ENCODE results near the gene LYPD6B. TPM values are rescaled to one million over a fixed set of nuclear protein-coding genes. Genes with fewer than 3 reads are reported as not detected.

Gene LYPD6B
- total RNA-seq, 1 donor from 2014 or later, result not detected

DNA sequence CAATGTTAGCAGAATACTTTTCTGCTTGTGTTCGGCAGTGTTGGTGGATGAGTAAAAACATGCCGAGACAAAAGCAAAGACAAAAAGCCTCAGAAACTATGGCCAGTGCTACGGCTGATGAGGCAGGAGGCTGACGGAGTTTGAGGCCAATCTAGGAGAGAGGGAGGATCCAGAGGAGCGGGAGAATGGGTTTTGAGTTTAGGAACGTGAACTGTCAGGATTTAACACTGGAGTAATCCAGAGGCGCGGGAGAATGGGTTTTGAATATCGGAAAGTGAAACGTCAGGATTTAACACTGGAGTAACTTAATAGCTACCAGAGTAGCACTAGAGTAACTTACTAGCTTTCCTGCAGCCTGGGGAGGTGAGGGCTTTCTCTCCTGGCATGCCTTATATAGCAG is 37.4 kb downstream of the LYPD6B start:
- no peak for DNase-seq (ENCODE audit: low read depth in 2 of 2)

DNA sequence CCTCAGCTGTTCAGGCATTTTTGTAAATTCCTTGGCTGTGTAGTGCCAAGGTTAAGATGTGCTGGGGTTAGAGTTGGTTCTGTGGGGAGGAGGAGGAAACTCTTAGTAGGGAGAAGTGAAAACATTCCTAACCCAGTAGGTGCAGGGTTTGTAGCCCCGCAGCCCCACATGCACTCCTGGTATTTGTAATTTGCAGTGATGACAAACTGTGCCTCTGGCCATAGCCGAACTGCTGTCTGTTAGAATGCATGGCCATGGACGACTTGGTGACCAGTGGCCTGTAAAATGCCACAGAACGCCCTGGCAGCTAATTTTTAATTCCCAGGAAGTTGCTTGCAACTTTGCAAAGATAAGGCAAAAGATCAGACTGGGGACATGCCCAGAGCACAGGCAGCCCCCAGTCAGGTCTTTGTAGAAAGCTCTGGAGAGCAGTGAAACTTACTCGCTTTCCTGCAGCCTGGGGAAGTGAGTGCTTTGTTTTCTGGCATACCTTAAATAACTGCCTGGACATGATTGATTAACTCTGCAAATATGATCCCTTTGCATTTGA is 38.4 kb downstream of the LYPD6B start:
- no peak for DNase-seq (ENCODE audit: low read depth in 2 of 2)

DNA sequence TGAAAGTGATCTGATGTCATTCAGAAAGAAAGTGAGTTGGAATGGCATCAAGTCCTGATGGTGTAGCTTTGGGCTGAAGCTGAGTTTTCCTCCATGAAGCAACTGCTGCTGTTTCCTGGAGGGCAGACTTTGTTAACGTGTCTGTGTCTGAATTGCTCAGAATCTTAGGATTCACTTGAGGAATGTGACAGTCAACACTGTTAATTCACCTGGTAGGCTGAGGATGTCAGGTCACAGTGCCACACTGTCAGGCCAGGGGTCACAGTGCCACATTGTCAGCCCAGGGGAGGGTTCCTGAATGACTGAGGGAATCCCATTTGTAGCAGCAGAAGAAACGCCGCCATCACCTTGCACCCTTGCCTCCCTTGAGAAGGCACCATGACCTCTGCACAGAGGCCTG is 39.4 kb downstream of the LYPD6B start:
- no peak for DNase-seq (ENCODE audit: low read depth in 2 of 2)

DNA sequence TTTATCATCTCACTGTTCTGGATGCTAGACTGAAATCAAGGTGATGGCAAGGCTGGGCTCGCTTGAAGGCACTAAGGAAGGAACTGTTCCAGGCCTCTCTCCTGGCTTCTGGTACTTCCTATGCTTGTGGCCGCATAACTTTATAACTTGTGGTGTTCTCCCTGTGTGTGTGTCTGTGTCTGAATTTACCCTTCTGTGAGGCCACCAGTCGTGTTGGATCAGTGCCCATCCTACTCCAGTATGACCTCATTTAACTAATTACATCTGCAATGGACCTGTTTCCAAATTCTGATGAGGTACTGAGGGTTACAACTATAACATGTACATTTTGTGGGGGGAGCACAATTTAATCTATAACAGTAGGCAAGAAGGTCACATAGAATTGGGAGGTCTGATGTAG is 41.6 kb downstream of the LYPD6B start:
- DNase-seq (ENCODE audit: low read depth in 2 of 2), result no peak

DNA sequence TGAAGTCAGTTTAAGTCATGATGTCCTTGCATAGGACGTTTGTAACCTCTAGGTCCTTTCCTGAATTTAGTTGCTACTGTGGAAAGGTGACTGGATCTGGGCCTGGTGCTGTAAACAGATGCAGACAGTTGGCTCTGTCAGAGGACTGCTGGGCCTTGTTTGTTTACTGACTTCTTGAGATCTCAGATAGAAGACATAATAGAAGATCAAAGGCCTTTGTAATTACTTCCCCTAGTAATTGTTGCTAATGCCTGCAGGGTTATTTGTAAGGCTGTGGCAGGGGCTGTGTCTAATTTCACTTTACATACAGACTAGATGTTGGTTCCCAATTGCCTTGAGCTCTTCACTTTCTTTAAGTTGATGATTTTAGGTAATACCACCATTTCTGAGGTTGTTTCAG is 42.5 kb downstream of the LYPD6B start:
- DNase-seq (ENCODE audit: low read depth in 2 of 2), result no peak

DNA sequence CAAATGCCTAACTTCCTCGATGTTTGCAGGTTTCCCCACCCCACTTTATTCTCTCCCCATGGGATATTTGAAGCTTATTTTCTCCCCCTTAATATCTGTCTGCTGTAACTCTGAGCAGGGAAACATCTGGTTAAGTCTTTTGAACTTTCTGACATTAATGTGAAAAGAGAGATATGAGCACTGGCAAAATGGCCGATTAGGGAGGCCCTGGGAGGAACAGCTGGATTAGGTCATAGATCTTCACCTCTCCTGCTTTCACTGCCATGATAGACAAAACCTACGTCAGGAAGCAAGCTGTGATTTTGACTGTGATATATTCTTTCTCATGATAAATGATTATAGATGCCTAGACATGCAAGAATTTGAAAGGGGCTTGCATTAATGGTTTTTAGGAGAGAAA is 43.6 kb downstream of the LYPD6B start:
- DNase-seq (ENCODE audit: low read depth in 2 of 2), result no peak

DNA sequence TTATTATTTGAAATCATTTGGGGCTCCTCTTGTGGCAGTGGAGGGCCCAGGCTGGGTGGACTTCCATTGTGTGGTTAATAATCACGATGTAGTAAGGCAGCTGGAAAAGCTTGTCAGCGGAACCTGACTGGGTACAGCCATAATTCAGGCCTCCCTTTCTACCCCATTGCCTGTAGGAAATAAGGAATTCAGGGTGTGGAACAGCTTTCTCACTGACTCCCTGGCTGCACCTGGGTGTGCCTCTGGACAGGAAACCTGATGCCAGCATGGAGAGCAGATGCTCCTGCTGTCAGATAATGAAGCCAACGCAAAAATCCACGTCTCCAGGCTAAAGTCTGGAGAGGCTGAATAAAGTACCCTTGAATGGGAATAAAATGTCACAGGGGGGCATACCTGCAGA is 44.2 kb downstream of the LYPD6B start:
- DNase-seq (ENCODE audit: low read depth in 2 of 2), result no peak

DNA sequence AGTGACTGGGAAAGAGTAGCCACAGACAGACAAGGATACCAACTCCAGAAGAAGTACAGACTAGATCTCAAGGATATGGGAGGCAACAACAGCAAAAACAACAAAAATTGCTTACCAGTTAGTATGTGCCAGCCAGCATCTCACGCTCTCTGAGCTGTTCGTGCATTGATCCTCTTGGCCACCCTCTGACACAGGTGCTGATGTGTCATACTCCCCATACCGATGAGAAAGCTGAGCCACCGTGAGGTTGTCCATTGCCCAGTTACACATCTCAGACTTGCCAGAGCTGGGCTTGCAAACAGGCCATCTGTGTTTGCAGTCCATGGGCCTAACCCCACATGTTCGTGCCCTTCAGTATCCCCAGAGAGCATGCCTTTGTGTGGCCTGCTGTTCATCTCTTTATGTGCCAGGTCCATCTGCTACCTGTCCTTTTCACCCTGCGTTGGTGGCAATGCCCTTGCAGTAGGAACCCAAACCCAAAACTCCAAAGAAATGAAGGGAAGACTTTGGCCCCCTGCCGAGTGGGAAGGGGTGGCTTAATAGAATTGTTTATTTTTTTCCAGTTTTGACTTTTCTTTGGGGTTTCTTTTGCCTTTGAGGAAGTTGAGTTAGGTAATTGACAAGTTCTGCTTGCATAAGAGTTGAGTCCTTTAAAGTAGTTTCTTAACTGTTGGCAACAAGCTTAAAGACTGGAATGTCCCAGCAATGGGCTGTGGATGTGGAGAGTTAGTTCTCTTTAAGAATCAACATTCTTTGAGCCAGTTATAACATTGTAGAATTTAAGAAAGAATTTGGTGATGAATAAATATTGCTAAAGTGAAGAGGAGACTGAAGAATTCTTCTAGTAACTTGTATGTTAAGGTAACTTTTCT is 46.7 kb downstream of the LYPD6B start:
- DNase-seq (ENCODE audit: low read depth in 2 of 2), result no peak

DNA sequence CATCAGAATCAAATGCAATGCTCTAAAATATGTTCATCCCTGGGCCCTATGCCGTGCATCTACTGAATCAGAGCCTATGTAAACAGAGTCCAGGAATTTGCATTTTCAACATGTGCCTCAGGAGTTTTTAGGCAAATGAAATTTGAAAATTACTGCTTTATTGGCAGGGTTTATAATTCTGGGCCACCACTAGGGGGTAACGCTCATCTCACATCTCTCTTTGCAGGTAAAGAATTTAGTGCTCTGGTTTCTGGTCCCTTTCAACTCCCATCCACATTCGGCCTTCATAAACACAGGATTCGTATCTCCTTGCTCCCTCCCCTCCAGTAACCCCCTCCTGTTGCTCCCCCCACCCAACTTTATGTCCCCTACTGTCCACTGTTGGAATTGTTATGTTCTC is 49.3 kb downstream of the LYPD6B start:
- DNase-seq (ENCODE audit: low read depth in 2 of 2), result peak in 1 of 2 donors; percentile 2

DNA sequence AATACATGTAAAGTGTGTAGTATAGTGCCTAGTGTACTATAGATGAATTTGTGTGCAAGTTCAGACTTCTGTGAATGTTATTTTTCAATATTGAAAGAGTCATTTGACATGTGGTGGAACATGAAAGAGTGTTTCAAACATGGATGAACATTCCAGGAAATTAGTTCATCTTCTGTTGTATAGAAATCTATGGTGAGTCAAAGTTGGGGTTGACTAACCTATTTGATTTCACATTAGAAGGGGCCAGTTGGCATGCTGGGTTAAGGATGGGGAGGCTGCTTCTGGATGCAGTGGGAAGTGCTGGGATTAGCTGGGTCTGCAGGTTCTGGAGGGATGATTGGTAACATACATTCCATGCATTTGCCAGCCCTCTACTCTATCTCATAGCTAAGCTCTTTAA is 50.6 kb downstream of the LYPD6B start:
- DNase-seq (ENCODE audit: low read depth in 2 of 2), result no peak

DNA sequence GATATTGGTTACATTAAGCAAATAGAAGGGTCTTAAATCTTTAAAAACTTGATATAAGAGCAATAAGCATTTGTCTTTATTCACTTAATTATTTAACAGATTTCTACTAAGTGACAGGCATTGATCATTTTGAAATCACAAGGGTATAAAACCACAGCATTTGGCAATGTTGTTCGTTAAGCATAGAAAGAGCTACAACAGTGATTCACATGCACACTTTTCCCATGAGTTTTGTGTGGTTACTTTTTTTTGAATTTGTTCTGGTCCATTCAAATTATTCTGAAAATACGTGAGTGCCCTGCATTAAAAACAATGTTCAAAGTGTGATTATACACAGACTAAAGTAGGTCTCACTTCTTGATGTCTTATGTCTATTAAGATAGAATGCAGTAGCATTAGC is 52.2 kb downstream of the LYPD6B start:
- no peak for DNase-seq (ENCODE audit: low read depth in 2 of 2)

DNA sequence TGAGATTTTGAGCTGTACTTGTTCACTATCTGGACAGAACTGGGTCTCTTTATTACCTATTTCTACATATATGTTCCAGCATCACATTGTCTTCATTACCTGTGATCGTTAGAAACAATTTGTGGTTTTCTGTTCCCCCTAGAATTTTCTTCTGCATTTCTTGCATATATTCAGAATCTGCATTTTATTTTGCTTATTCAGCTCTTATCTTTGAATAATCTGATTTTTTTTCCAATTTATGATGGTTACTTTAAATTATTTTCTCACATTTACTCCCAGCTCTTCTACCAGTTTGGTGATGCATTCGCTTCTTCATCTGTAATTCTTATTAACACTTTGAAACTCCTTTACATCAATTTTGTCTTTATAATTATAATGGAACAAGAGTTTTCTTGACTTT is 55.1 kb downstream of the LYPD6B start:
- DNase-seq (ENCODE audit: low read depth in 2 of 2), result no peak

DNA sequence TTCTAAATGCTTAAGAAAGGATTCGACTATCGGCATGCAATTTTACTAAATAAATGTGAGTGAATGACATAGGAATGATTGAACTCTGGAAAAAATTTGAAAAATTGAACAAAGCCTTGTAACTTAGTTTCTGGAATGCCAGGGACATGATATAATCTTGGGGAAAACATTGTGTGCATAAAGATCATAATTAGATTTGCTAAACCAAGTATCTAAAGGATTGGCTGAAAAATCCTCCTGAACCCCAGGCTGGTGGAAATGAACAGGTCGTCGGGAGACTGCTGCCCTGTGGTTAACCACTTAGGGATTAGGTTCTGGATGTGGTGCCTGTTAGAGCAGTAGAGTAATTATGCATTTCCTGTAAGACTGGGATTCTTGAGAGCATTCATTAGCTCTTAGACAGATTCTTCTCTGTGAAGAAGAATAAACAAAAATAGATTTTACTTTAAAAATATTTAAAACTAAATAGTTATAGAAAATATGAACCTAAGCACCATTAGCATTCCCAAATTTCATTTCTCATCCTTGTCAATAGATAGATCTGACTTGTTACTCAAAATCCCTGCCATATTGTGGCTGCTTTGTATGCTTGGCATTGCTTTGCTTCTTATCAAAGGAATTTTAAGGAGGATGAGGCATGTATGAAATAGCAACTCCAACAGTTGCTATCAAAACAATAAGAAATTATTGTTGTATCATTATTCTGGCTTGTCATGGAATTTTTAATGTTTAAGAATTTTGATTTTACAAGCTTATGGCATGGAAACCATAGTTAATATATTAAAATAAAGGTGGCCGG is 55.9 kb downstream of the LYPD6B start:
- DNase-seq (ENCODE audit: low read depth in 2 of 2), result no peak

DNA sequence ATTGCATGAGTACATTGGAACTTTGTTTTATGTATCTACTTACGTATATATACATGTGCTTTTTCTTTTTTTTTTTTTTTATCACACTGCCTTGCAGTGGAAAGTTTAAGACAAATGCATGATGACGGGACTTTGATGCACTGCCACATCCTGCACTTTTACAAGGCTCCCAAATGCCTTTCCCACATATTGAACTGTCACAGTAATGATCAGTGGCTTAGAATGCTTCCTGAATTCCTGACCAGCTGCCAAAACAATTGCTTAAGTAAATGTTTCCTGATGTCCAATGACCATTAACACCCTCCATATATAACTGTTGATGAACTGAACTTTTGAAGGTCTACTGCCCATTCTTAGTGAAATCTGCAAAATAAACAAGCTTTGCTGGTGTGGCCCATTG is 60.2 kb downstream of the LYPD6B start:
- peak in 1 of 2 donors; percentile 1 for DNase-seq (ENCODE audit: low read depth in 2 of 2)

DNA sequence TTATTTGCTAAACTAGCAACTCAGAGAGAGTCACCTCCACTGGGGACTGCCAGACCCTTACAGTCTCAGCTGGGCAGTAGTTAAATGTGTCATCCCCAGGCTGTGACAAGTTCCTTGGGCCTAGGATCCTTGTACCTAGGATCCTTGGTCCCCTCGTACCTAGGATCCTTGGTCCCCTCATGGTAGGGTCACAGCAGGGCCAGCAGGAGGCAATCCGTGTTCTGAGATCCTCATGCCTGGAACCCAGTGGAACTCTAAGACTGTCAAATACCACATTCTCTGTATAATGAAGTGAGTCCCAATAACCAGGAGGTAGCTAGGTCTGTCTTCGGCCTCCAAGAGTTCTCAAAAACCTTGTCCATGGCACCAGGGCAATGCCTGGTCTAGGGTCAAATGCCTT is 60.8 kb downstream of the LYPD6B start:
- DNase-seq (ENCODE audit: low read depth in 2 of 2), result no peak

DNA sequence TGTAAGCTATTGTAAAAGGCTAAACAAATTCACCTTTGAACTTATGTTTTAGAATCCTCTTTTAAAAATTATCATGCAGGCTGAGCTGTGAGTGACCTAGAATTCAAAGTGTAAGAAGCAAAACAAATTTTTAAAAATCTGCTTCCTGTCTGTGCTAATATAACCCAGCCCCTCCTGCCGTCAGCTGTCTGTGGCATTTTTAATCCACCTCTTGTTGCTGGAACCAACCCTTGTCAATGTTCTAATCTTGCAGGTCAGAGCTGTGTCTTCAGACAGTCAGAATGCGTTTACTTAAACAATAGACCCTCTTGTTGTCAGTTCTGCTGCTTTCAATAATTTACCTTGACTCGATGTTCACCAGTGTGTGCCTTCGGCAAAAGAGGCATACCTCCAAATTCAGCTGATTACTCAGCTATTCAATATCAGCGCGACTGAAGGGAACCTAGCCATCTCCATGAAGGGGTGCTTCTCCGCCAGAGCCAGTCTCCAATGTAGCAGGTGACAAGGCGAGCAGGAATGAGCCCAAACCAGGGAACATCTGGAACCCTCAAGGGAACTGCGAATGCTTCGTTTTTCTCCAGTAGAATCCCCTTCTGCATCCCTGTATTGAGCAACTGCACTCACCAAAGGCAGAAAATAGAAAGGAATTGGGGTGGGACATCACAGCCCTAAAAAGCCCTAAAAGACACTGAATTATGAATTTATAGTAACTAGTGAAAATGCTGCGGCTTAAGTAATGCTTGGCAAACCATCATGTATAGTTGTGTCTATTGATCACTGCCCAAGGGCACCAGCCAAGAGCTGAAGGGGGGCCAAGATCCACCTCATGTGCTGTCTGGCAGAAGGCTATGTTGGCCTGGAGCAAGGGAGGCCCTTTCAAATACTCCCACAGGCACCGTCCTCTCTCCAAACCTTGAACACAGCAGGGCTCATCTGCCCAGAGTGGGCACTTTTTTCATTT is 62.5 kb downstream of the LYPD6B start:
- no peak for DNase-seq (ENCODE audit: low read depth in 2 of 2)

DNA sequence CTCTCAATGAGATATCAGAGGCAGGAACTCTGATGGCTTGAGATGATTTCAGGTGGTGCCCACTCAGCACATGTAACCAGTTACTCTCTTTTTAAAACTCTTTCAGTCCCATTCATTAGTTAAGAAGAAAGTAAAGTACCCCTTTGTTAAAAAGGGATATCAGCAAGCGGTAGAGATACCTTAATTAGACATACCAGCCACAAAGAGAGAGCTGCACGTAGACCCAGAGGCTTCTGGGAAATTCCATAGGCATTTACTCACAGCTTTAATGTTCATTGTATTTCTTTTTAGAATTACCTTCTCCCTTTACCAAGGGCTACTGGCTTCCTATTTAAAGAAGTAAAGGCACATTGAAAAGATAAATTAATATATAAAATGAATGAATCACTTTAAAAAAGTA is 63.3 kb downstream of the LYPD6B start:
- DNase-seq (ENCODE audit: low read depth in 2 of 2), result no peak

DNA sequence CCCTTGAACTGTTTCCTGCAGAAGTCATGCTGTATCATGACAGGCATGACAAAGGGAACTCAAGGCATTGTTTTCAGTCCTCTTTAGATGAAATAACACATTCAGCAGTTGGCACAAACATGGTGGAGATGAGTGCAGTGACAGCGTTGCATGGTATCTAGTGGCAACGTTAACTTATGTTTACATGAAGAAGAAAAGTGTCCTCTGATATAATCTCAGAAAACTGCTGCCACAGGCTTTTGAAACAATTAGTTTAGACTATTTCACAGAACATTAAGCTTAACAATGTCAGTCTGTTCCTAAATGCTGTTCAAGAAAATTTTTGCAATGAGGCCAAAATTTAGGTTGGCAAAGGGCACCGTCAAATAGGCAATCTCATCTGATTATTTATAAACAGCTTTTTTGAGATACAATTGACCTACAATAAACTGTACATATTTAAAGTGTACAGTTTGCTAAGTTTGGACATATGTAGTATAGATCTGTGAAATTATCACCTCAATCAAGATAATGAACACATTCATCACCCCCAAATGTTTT is 64.7 kb downstream of the LYPD6B start:
- no peak for DNase-seq (ENCODE audit: low read depth in 2 of 2)

DNA sequence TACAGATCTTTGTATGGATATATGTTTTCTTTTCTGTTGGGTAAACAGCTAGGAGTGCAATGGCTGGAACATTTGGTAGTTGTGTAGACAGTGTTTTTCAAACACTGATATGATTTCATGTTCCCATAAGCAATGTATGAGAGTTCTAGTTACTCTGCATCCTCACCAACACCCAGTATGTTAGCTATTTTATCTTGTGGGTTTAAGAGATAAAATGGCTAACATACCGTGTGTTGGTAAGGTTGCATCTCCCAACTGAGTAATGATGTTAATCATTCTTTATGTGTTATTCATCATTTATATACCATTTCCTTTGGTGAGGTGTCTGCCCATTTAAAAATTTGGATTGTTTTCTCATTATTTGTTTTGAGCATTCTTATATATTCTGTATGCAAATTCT is 65.7 kb downstream of the LYPD6B start:
- no peak for DNase-seq (ENCODE audit: low read depth in 2 of 2)

DNA sequence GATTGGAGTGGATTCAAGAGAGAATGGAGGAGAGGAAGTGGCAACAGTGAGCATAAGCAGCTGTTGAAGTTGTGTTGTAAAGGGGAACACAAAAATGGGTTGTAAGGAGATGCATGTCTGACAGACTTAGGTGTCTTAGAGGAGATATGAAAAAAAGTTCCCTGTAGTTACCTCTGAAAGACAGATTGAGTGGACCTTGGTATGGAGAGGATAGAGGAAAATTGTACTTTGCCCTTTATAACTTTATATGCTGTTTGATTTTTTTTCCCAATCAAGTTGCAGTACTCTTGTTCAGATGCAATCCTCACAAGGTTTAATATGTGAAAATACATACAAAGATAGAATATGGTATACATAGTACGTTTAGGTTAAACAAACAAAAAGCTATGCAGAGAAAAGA is 73.6 kb downstream of the LYPD6B start:
- DNase-seq (ENCODE audit: low read depth in 2 of 2), result no peak

DNA sequence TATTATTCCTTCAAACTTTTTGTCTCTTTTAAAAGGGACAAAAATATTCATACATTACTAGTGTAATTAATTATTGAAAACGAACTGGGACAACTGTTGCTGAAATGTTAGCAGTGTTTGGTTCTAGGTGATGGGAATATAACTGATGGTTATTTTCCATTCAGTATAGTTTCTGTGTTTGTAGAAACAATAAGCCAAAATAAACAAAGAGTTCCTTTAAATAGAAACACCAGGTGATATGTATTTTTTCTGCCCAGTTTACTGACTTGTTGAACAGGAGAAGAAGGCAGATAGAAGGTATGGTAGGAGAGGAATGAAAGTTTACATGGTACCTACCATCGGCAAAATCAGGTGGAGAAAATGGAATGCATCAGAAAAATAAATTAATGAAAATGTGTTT is 74.2 kb downstream of the LYPD6B start:
- no peak for DNase-seq (ENCODE audit: low read depth in 2 of 2)
